ENCODE data around the gene NOTCH4. TPM values are rescaled to one million over a fixed set of nuclear protein-coding genes. Genes with fewer than 3 reads are reported as not detected.

Gene NOTCH4
- total and polyA plus RNA-seq, 2 donors (not counting 3 experiments of a cell fraction or from before 2014, with no cell fraction given): 41.7 to 114 TPM

GRCh38 chr6:32244946-32245398 lies 21.1 kb upstream of the NOTCH4 start:
- no peaks in the 10 kb centered on the region for H3K79me2 ChIP-seq (ENCODE audit: control insufficient read depth, insufficient read depth, low read length)
- ChIA-PET POLR2A (interaction anchor here (0.9 kb wide), 1 partner anchor 10 kb away, joined by 6 read pairs; no protein-coding TSS in a partner anchor), CTCF (interaction anchor here (0.6 to 4.9 kb wide), 40 partner anchors 9 to 627 kb away, joined by 3 to 50 read pairs (median 3); partner anchors contain the start of genes ATF6B, BTNL2, NOTCH4 and TAP2)
- no peaks in the 10 kb centered on the region for H4K20me1 ChIP-seq (replicated peaks; ENCODE audit: control insufficient read depth, extremely low read depth, insufficient read depth, low read length)
- H3K27me3 ChIP-seq (ENCODE audit: control insufficient read depth in 2 of 2, insufficient read depth in 2 of 2, low read length in 2 of 2): no peaks in the 10 kb centered on the region
- peak; percentile 95 for FAIRE-seq
- BruUV-seq (replicated peaks): no TSS peak
- no peak overlapping the region for H3K9ac ChIP-seq (replicated peaks; ENCODE audit: extremely low read depth, insufficient read depth, low read length)
- peak; percentile 85 for DNase-seq (ENCODE audit: low read depth, low spot score)
- peaks cover 3% of the 10 kb centered on the region for H3K4me1 ChIP-seq (ENCODE audit: control insufficient read depth, extremely low read depth, insufficient read depth, low read length)
- peak overlapping the region; percentile 12 for H3K4me2 ChIP-seq (ENCODE audit: insufficient read depth, low read length)
- no peaks in the 10 kb centered on the region for H3K9me1 ChIP-seq (replicated peaks; ENCODE audit: control insufficient read depth, extremely low read depth, insufficient read depth, low read length)
- no peak overlapping the region for H3K27ac ChIP-seq (ENCODE audit: insufficient read depth, low read depth, low read length)
- TF ChIP-seq POLR2AphosphoS5 (IDR thresholded peaks at IDR 0.05; ENCODE audit: insufficient read depth, low read depth, low read length) (no peak), CTCF (IDR thresholded peaks at IDR 0.05; ENCODE audit: extremely low read depth in 1 of 2, insufficient read depth in 1 of 2, low read depth in 1 of 2, low read length in 2 of 2) (peak; percentile 72 to 89), MAX (IDR thresholded peaks at IDR 0.05; ENCODE audit: insufficient read depth, insufficient read length) (peak; percentile 91)
- no peaks in the 10 kb centered on the region for H3K9me3 ChIP-seq (replicated peaks; ENCODE audit: control insufficient read depth, insufficient read depth, low read length)
- H3K36me3 ChIP-seq (ENCODE audit: control insufficient read depth in 2 of 2, extremely low read depth in 1 of 2, insufficient read depth in 2 of 2, low read length in 2 of 2): no peaks in the 10 kb centered on the region
- H3K4me3 ChIP-seq (replicated peaks in 1 of 3; ENCODE audit: insufficient read depth in 1 of 3, low read depth in 1 of 3, low read length in 3 of 3): no peak overlapping the region
- intact Hi-C loops (cut with micrococcal nuclease) (loop anchor here (1.0 to 2.0 kb wide), 6 partner anchors 10 to 552 kb away; no protein-coding TSS in a partner anchor), dilution Hi-C loops (cut with MboI; ENCODE audit: extremely low pct_ligation_motif_present, low sequenced_read_pairs) (no loop called here)
- H2AFZ ChIP-seq (ENCODE audit: low read depth, low read length): peak overlapping the region; percentile 59

GRCh38 chr6:32244270-32244669 lies 20.4 kb upstream of the NOTCH4 start:
- CTCF ChIA-PET: interaction anchor here (0.6 to 4.9 kb wide), 16 partner anchors 11 to 627 kb away, joined by 3 to 50 read pairs (median 3); partner anchors contain the start of genes NOTCH4 and TAP2
- no peak for DNase-seq (ENCODE audit: low read depth, low spot score)

More at GRCh38 chr6:32244270-32244669, 20.4 kb upstream of the NOTCH4 start:
- Histone ChIP-seq H3K9ac (replicated peaks; ENCODE audit: extremely low read depth, insufficient read depth, low read length) (no peak overlapping the region), H3K27ac (ENCODE audit: insufficient read depth, low read depth, low read length) (no peak overlapping the region), H3K4me3 (replicated peaks in 1 of 3; ENCODE audit: insufficient read depth in 1 of 3, low read depth in 1 of 3, low read length in 3 of 3) (no peak overlapping the region), H2AFZ (ENCODE audit: low read depth, low read length) (peak overlapping the region; percentile 71), H3K4me1 (ENCODE audit: control insufficient read depth, extremely low read depth, insufficient read depth, low read length) (peaks cover 3% of the 10 kb centered on the region), H3K4me2 (ENCODE audit: insufficient read depth, low read length) (no peak overlapping the region), H4K20me1 (replicated peaks; ENCODE audit: control insufficient read depth, extremely low read depth, insufficient read depth, low read length) (no peaks in the 10 kb centered on the region), H3K27me3 (ENCODE audit: control insufficient read depth in 2 of 2, insufficient read depth in 2 of 2, low read length in 2 of 2) (no peaks in the 10 kb centered on the region), H3K9me3 (replicated peaks; ENCODE audit: control insufficient read depth, insufficient read depth, low read length) (no peaks in the 10 kb centered on the region), H3K9me1 (replicated peaks; ENCODE audit: control insufficient read depth, extremely low read depth, insufficient read depth, low read length) (no peaks in the 10 kb centered on the region), H3K36me3 (ENCODE audit: control insufficient read depth in 2 of 2, extremely low read depth in 1 of 2, insufficient read depth in 2 of 2, low read length in 2 of 2) (no peaks in the 10 kb centered on the region), H3K79me2 (ENCODE audit: control insufficient read depth, insufficient read depth, low read length) (no peaks in the 10 kb centered on the region)
- no TSS peak for BruUV-seq (replicated peaks)
- dilution Hi-C loops (cut with MboI; ENCODE audit: extremely low pct_ligation_motif_present, low sequenced_read_pairs) (no loop called here), intact Hi-C loops (cut with micrococcal nuclease) (loop anchor here (2.0 kb wide), 1 partner anchor 125 kb away; no protein-coding TSS in a partner anchor)
- POLR2A ChIA-PET: no interaction called here
- TF ChIP-seq FOS (IDR thresholded peaks at IDR 0.05; ENCODE audit: borderline replicate concordance, insufficient read depth, low read length) (no peak), MAX (IDR thresholded peaks at IDR 0.05; ENCODE audit: insufficient read depth, insufficient read length) (no peak), JUN (IDR thresholded peaks at IDR 0.05; ENCODE audit: borderline replicate concordance, insufficient read depth, insufficient read length, low read depth) (no peak), MYC (IDR thresholded peaks at IDR 0.05; ENCODE audit: low read depth, low read length) (no peak), GATA2 (IDR thresholded peaks at IDR 0.05; ENCODE audit: insufficient read depth, insufficient read length, low read depth, low read length) (no peak), POLR2A (IDR thresholded peaks at IDR 0.05; ENCODE audit: low read depth, low read length) (no peak), CTCF (IDR thresholded peaks at IDR 0.05; ENCODE audit: extremely low read depth in 1 of 2, insufficient read depth in 1 of 2, low read depth in 1 of 2, low read length in 2 of 2) (no peak), EZH2 (IDR thresholded peaks at IDR 0.05; ENCODE audit: borderline replicate concordance, low read depth, low read length, severe bottlenecking) (no peak), POLR2AphosphoS5 (IDR thresholded peaks at IDR 0.05; ENCODE audit: insufficient read depth, low read depth, low read length) (no peak)
- FAIRE-seq: no peak

Measured in endothelial cell of umbilical vein (primary cell).